Measurements from ENCODE around the gene RTN4RL1.

RTN4RL1 gene

GRCh38 chr17:1947743-1948516 is 77.2 kb downstream of the RTN4RL1 start:
- TF ChIP-seq MYC (IDR thresholded peaks at IDR 0.05; ENCODE audit: low read depth, low read length) (no peak), POLR2A (IDR thresholded peaks at IDR 0.05; ENCODE audit: extremely low read depth, insufficient read length) (no peak), CTCF (IDR thresholded peaks at IDR 0.05; ENCODE audit: low read depth, low read length) (no peak)
- TF ChIP-seq, protein P1, sequence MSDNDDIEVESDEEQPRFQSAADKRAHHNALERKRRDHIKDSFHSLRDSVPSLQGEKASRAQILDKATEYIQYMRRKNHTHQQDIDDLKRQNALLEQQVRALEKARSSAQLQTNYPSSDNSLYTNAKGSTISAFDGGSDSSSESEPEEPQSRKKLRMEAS (IDR thresholded peaks at IDR 0.05; ENCODE audit: low read depth, low read length) = no peak
- no peak overlapping the region for H3K4me3 ChIP-seq (ENCODE audit: low read depth, low read length)
- DNase-seq (ENCODE audit: low read depth) = no peak

DNA sequence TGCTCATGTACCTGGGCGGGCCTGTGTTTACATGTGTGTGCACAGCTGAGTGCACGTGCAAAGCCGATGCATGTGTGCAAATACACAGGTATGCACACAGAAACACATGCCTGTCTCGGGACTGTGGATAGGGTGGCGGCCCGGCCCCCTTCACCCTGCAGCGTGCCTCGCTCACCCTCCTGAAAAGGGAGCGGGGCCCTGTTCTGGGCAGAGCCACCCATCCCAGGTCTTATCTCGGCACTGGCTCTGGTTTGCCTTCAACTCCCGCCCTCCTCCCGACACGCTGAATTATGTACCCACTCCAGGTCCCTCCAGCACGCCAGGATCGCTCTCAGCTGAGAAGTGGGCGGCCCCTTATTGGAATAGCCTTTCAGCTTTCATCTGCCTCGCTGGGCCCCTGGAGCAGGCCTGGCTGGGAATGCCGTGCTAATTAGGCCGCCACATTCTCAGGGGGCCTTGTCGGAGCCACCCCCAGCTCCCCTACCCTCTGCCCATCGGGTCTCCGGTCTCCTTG is 77.8 kb downstream of the RTN4RL1 start:
- TF ChIP-seq POLR2A (IDR thresholded peaks at IDR 0.05; ENCODE audit: extremely low read depth, insufficient read length) (no peak), MYC (IDR thresholded peaks at IDR 0.05; ENCODE audit: low read depth, low read length) (no peak), CTCF (IDR thresholded peaks at IDR 0.05; ENCODE audit: low read depth, low read length) (no peak)
- TF ChIP-seq, protein P1 (IDR thresholded peaks at IDR 0.05; ENCODE audit: low read depth, low read length) = no peak
- no peak overlapping the region for H3K4me3 ChIP-seq (ENCODE audit: low read depth, low read length)
- DNase-seq (ENCODE audit: low read depth) = no peak

DNA sequence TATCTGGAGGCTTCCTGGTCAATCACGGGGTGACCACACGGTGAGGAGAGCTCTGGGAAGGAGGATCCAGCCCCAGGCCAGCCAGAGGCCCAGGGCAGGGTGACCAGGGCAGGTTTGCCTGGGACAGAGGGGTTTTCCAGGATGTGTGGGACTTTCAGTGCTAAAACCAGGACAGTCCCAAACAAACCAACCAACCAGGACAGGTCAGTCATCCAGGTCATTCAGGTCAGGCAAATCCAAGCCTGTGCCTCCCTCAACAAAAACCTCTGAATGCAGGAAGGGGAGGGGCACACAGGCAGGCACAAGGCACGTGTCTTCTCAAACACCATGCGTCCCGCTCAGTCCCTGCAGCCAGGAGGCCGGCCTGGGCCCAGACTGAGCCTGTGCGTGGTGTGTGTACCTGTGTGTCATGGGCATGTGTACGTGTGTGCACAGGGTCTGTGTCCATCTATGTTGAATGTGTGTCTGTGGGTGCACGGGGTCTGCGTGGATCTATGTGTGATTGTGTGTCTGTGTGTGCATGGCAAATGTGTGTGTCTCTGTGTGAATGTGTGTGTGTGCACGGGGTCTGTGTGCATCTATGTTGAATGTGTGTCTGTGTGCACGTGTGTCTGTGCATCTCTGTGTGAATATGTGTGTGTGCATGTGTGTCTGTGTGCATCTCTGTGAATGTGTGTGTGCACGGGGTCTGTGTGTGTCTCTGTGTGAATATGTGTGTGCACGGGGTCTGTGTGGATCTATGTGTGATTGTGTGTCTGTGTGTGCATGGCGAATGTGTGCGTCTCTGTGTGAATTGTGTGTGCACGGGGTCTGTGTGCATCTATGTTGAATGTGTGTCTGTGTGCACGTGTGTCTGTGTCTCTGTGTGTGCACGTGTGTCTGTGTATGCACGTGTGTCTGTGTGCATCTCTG is 78.9 kb downstream of the RTN4RL1 start:
- H3K4me3 ChIP-seq (ENCODE audit: low read depth, low read length) = no peak overlapping the region
- no peak for DNase-seq (ENCODE audit: low read depth)
- TF ChIP-seq POLR2A (IDR thresholded peaks at IDR 0.05; ENCODE audit: extremely low read depth, insufficient read length) = no peak
- no peak for TF ChIP-seq MYC (IDR thresholded peaks at IDR 0.05; ENCODE audit: low read depth, low read length)

DNA sequence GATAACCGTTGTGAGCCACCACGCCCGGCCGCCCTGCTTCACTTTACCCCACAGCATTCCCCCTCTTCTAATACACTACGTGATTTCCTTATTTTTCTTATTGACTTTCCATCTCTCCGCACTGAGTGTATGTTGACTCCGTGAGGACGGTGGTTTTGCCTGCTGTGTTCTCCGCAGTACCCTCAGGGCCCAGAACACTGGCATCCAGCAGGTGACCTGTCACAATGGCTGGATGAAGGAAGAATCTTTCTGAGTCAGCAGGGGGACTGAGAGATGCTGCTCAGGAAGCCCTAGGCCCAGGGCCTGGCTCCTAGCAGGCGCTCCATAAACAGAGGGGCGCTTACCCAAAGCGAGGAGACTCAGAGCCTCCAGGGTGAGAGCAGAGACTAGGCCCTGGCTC is 79.5 kb downstream of the RTN4RL1 start:
- no peak overlapping the region for H3K4me3 ChIP-seq (ENCODE audit: low read depth, low read length)
- DNase-seq (ENCODE audit: low read depth) = no peak
- TF ChIP-seq CTCF (IDR thresholded peaks at IDR 0.05; ENCODE audit: low read depth, low read length) = no peak
- TF ChIP-seq POLR2A (IDR thresholded peaks at IDR 0.05; ENCODE audit: extremely low read depth, insufficient read length) = no peak
- TF ChIP-seq, protein P1 (IDR thresholded peaks at IDR 0.05; ENCODE audit: low read depth, low read length) = no peak
- TF ChIP-seq MYC (IDR thresholded peaks at IDR 0.05; ENCODE audit: low read depth, low read length) = no peak

- no peak for TF ChIP-seq MYC (IDR thresholded peaks at IDR 0.05; ENCODE audit: low read depth, low read length)
- no peak for DNase-seq (ENCODE audit: low read depth)
These were observed 81.7 kb downstream of the RTN4RL1 start for GRCh38 chr17:1943436-1943831.

GRCh38 chr17:1942666-1943435 is 82.3 kb downstream of the RTN4RL1 start:
- no peak for DNase-seq (ENCODE audit: low read depth)
- no peak for TF ChIP-seq MYC (IDR thresholded peaks at IDR 0.05; ENCODE audit: low read depth, low read length)
- no peak for TF ChIP-seq CTCF (IDR thresholded peaks at IDR 0.05; ENCODE audit: low read depth, low read length)
- TF ChIP-seq, protein P1 (IDR thresholded peaks at IDR 0.05; ENCODE audit: low read depth, low read length) = no peak
- TF ChIP-seq POLR2A (IDR thresholded peaks at IDR 0.05; ENCODE audit: extremely low read depth, insufficient read length) = no peak

More at GRCh38 chr17:1943436-1943831, 81.7 kb downstream of the RTN4RL1 start:
- no peak overlapping the region for H3K4me3 ChIP-seq (ENCODE audit: low read depth, low read length)

More at GRCh38 chr17:1942666-1943435, 82.3 kb downstream of the RTN4RL1 start:
- H3K4me3 ChIP-seq (ENCODE audit: low read depth, low read length) = no peak overlapping the region
